Measurements from ENCODE around the gene TSPYL4. TPM values are rescaled to one million over a fixed set of nuclear protein-coding genes. Genes with fewer than 3 reads are reported as not detected.

Gene TSPYL4
- total RNA-seq, 1 experiment from 2014 or later: 5.4 TPM

GRCh38 chr6:116254297-116255056 is 602 bp upstream of the TSPYL4 start:
- RAD21 ChIA-PET (ENCODE audit: low non-redundant PET in 1 of 2, low total read pairs in 2 of 2, uncharacterized antibody in 2 of 2, unreplicated experiment in 2 of 2): interaction anchor here in 1 of 2 experiments (0.5 to 0.6 kb wide), 2 partner anchors 12 to 304 kb away, joined by 3 to 4 read pairs; no protein-coding TSS in a partner anchor
- Histone ChIP-seq H3K4me2 (ENCODE audit: low read length) (peak overlapping the region; percentile 90), H3K9me3 (ENCODE audit: control insufficient read depth in 1 of 2, insufficient read depth in 1 of 2, low read depth in 1 of 2, low read length in 2 of 2) (no peaks in the 10 kb centered on the region), H2AFZ (ENCODE audit: low read depth, low read length, poor library complexity, severe bottlenecking) (no peak overlapping the region), H3K9ac (ENCODE audit: low read length) (peak overlapping the region; percentile 72), H3K79me2 (ENCODE audit: insufficient read depth, low read length) (peaks cover 13% of the 10 kb centered on the region; the same call in 1 of the 2 replicates), H3K4me1 (ENCODE audit: control insufficient read depth in 1 of 2, insufficient read depth in 2 of 2, low read length in 2 of 2) (peaks cover 0 to 8% of the 10 kb centered on the region in 2 experiments; a peak in 2 of 4 replicates), H4K20me1 (ENCODE audit: insufficient read depth) (no peaks in the 10 kb centered on the region), H3K36me3 (ENCODE audit: control insufficient read depth in 1 of 2, insufficient read depth in 2 of 2, low read length in 2 of 2) (no peaks in the 10 kb centered on the region; a peak in 1 of 4 replicates), H3K9me2 (ENCODE audit: insufficient read depth) (no peaks in the 10 kb centered on the region), H3K27me3 (ENCODE audit: insufficient read depth, low read length) (no peaks in the 10 kb centered on the region), H3K27ac (ENCODE audit: low read depth, low read length) (peak overlapping the region; percentile 1; the same call in 1 of the 2 replicates), H3K4me3 (replicated peaks in 1 of 2; ENCODE audit: low read depth in 1 of 2, low read length in 2 of 2) (peak overlapping the region; percentile 83 to 87)
- TF ChIP-seq CBX3 (IDR thresholded peaks at IDR 0.05; ENCODE audit: low read depth) (no peak), REST (IDR thresholded peaks at IDR 0.05; ENCODE audit: low read depth) (no peak), ELF1 (IDR thresholded peaks at IDR 0.05; ENCODE audit: borderline replicate concordance, low read depth) (no peak), YY1 (IDR thresholded peaks at IDR 0.05; ENCODE audit: extremely low read depth, insufficient replicate concordance, low read depth, low read length) (no peak), TCF7L2 (IDR thresholded peaks at IDR 0.05; ENCODE audit: borderline replicate concordance, extremely low read depth, insufficient read depth, insufficient read length) (no peak), CEBPB (IDR thresholded peaks at IDR 0.05; ENCODE audit: low read depth) (no peak), JUND (IDR thresholded peaks at IDR 0.05) (no peak), ZNF274 (IDR thresholded peaks at IDR 0.05; ENCODE audit: low read depth, low read length) (no peak), SP1 (IDR thresholded peaks at IDR 0.05; ENCODE audit: low read depth) (no peak), POLR2AphosphoS5 (IDR thresholded peaks at IDR 0.05; ENCODE audit: low read depth, low read length) (no peak)
- intact Hi-C loops (cut with micrococcal nuclease): no loop called here
- DNase-seq (ENCODE audit: low read depth, low spot score) (no peak), ATAC-seq (peak; percentile 39)
- BruUV-seq (replicated peaks): TSS peak; percentile 85
- CTCF ChIA-PET: interaction anchor here (0.6 to 1.5 kb wide), 4 partner anchors 14 to 37 kb away, joined by 3 to 9 read pairs (median 4); no protein-coding TSS in a partner anchor
- POLR2A ChIA-PET: interaction anchor here (0.7 to 1.9 kb wide), 7 partner anchors 11 to 300 kb away, joined by 3 to 9 read pairs (median 3); partner anchors contain the start of gene TSPYL1

Data from HCT116 (cell line).